Naive thymus-derived CD4-positive, alpha-beta T cell (primary cell): ENCODE measurements around the gene ITPR1. TPM values are rescaled to one million over a fixed set of nuclear protein-coding genes. Genes with fewer than 3 reads are reported as not detected.

Source experiments
- ATAC-seq: fragments of 150-1000 bp; cut with Tn5 transposase; 2 replicates; pipeline ENCODE4 v1.10.0; 2021; ENCODE audit warnings: mild to moderate bottlenecking, moderate library complexity
- CTCF ChIA-PET: fragments of 350-600 bp; sonication (Branson Sonifier 250); formaldehyde crosslinking; loops from one replicate; lab custom pipeline; 2021; ENCODE audit warnings: antibody characterized with exemption; lab: Charles Lee
- POLR2A ChIA-PET: fragments of 350-600 bp; sonication (Branson Sonifier 250); formaldehyde crosslinking; loops from one replicate; lab custom pipeline; 2021; ENCODE audit warnings: antibody characterized with exemption, inconsistent platforms; lab: Charles Lee
- DNase-seq, 9 donors: peaks; one replicate each; pipeline versions ENCODE4 v3.0.0 to v3.0.0-alpha.2; 2020 to 2022; ENCODE audit warnings: mixed read lengths in 1 of 9
- H3K27ac ChIP-seq: one replicate; pipeline ENCODE4 v1.7.0; 2013; ENCODE audit warnings: mild to moderate bottlenecking, low read depth, low read length, moderate library complexity
- H3K27me3 ChIP-seq, 2 donors: one replicate each; pipeline ENCODE4 v1.7.0; 2013; ENCODE audit warnings: low read length in 2 of 2, mild to moderate bottlenecking in 2 of 2, moderate library complexity in 2 of 2; ENCODE audit not compliant: control insufficient read depth in 2 of 2, insufficient read depth in 2 of 2
- H3K36me3 ChIP-seq, 3 experiments: 1 replicate in 2 of 3; 2 replicates in 1 of 3; pipeline ENCODE4 v1.7.0; 2013; ENCODE audit warnings: low read length in 3 of 3, mild to moderate bottlenecking in 3 of 3, moderate library complexity in 1 of 3; ENCODE audit not compliant: insufficient read depth in 3 of 3, control insufficient read depth in 2 of 3
- H3K4me1 ChIP-seq, 2 donors: one replicate each; pipeline ENCODE4 v1.7.0; 2013; ENCODE audit warnings: low read length in 2 of 2, mild to moderate bottlenecking in 2 of 2, moderate library complexity in 1 of 2; ENCODE audit not compliant: control insufficient read depth in 2 of 2, insufficient read depth in 2 of 2
- H3K4me3 ChIP-seq: 2 replicates; pipeline ENCODE4 v1.7.0; 2013; ENCODE audit warnings: mild to moderate bottlenecking, low read length
- H3K9me3 ChIP-seq, 3 experiments: 1 replicate in 2 of 3; 2 replicates in 1 of 3; pipeline ENCODE4 v1.7.0; 2013; ENCODE audit warnings: low read length in 3 of 3; ENCODE audit not compliant: control insufficient read depth in 2 of 3
- H3K27ac Mint-ChIP-seq, 9 donors: one replicate each; pipeline ENCODE4 v1.8.0; 2020 to 2022; ENCODE audit warnings: mixed read lengths in 9 of 9, mild to moderate bottlenecking in 8 of 9, moderate library complexity in 5 of 9, inconsistent platforms in 2 of 9
- H3K27me3 Mint-ChIP-seq, 5 donors: one replicate each; pipeline ENCODE4 v1.8.0; 2021 to 2022; ENCODE audit warnings: mixed read lengths in 5 of 5, mild to moderate bottlenecking in 1 of 5
- H3K36me3 Mint-ChIP-seq, 5 donors: one replicate each; pipeline ENCODE4 v1.8.0; 2020 to 2022; ENCODE audit warnings: mixed read lengths in 5 of 5, mild to moderate bottlenecking in 3 of 5, inconsistent platforms in 1 of 5
- H3K4me1 Mint-ChIP-seq, 7 donors: one replicate each; pipeline ENCODE4 v1.8.0; 2020 to 2022; ENCODE audit warnings: mixed read lengths in 7 of 7, mild to moderate bottlenecking in 3 of 7, inconsistent platforms in 1 of 7
- H3K4me3 Mint-ChIP-seq, 10 donors: one replicate each; pipeline ENCODE4 v1.8.0; 2020 to 2022; ENCODE audit warnings: mild to moderate bottlenecking in 10 of 10, mixed read lengths in 10 of 10, moderate library complexity in 6 of 10, inconsistent platforms in 2 of 10
- H3K9me3 Mint-ChIP-seq, 11 donors: one replicate each; pipeline ENCODE4 v1.8.0; 2020 to 2022; ENCODE audit warnings: mixed read lengths in 11 of 11, mild to moderate bottlenecking in 4 of 11, inconsistent platforms in 1 of 11, moderate library complexity in 1 of 11
- intact Hi-C, 2 donors: fragments of 100-400 bp; cut with micrococcal nuclease; formaldehyde crosslinking; loops; one replicate each; pipeline ENCODE4 v1.15.1; 2023
- polyA plus RNA-seq, 2 donors: library from polyadenylated mRNA; unstranded; fragments of 300-500 nt; fragmentation: Illumina TruSeq; gene quantifications; one replicate each; pipeline ENCODE4 v1.2.3, GENCODE V29; 2021
- total RNA-seq, 6 experiments: library from RNA in 5 of 6; stranded (reverse) in 5 of 6; gene quantifications; 1 replicate in 5 of 6; 2 replicates in 1 of 6; pipeline ENCODE4 v1.2.3 and lab custom pipeline; 2021 to 2026

ITPR1 gene
- total and polyA plus RNA-seq, 7 experiments from 2014 or later, result 15.1 to 118 (median 83.8) TPM

GRCh38 chr3:4756057-4756775 lies 263.1 kb downstream of the ITPR1 start:
- Mint-ChIP-seq H3K4me3 (peak overlapping the region in 2 of 10 donors; percentile 24 to 56), H3K27me3 (no peaks in the 10 kb centered on the region), H3K27ac (peak overlapping the region in 3 of 9 donors; percentile 44 to 81 (median 70)), H3K36me3 (peaks cover 6 to 78% (median 44%) of the 10 kb centered on the region in 5 donors), H3K4me1 (peaks cover 0 to 72% (median 14%) of the 10 kb centered on the region in 7 donors), H3K9me3 (peaks cover 0 to 5% (median 0%) of the 10 kb centered on the region in 11 donors)
- peaks cover 0 to 28% (median 4%) of the 10 kb centered on the region in 3 experiments for H3K36me3 ChIP-seq
- no peaks in the 10 kb centered on the region for H3K27me3 ChIP-seq
- no peak for ATAC-seq
- ChIA-PET POLR2A (interaction anchor here (0.7 kb wide), 1 partner anchor 54 kb away, joined by 3 read pairs; no protein-coding TSS in a partner anchor), CTCF (interaction anchor here (1.1 kb wide), 1 partner anchor 45 kb away, joined by 3 read pairs; no protein-coding TSS in a partner anchor)
- intact Hi-C loops, result no loop called here
- no peaks in the 10 kb centered on the region for H3K4me1 ChIP-seq
- H3K4me3 ChIP-seq, result no peak overlapping the region
- no peak overlapping the region for H3K27ac ChIP-seq
- no peak for DNase-seq
- H3K9me3 ChIP-seq, result no peaks in the 10 kb centered on the region

DNA sequence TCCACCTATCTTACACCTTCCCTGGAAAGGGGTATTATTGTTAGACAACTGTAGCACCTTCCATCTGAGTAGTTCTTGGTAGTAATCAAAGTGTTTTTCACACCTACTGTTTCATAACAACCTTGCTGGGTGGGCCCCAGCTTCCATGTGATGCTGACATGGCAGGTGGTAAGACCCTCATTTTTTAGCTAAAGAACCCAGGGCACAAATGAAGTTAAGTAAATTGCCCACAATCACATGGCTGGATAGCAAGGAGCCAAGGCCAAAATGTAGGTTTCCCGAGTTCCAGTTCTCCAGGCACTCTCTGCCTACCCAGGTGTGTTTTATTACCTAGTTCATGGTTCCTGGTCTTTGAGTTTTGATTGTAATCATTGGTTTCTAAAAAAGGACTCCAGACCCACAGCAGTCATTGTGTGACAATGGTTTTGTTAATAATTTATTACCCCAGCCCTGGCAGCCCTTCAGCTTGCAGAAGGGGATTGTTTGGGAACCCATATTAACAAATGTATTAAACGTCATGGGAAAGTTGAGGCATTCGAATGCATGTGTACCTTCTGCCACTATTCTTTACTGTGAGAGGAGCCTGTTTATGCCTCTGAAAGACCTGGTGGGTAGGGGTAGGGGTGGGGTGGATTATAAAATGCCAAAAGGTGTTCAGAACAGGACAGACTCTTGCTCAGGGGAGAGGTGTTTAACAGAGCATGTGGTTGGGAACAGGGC lies 263.9 kb downstream of the ITPR1 start:
- intact Hi-C loops, result no loop called here
- H3K4me3 Mint-ChIP-seq, result no peak overlapping the region
- H3K4me1 Mint-ChIP-seq, result peaks cover 0 to 70% (median 14%) of the 10 kb centered on the region in 7 donors
- Histone ChIP-seq H3K27me3 (no peaks in the 10 kb centered on the region), H3K9me3 (no peaks in the 10 kb centered on the region), H3K27ac (no peak overlapping the region), H3K4me3 (no peak overlapping the region), H3K36me3 (peaks cover 0 to 36% (median 4%) of the 10 kb centered on the region in 3 experiments), H3K4me1 (no peaks in the 10 kb centered on the region)
- H3K27ac Mint-ChIP-seq, result no peak overlapping the region
- ChIA-PET POLR2A (no interaction called here), CTCF (no interaction called here)
- peaks cover 0 to 6% (median 0%) of the 10 kb centered on the region in 11 donors for H3K9me3 Mint-ChIP-seq
- peaks cover 14 to 85% (median 52%) of the 10 kb centered on the region in 5 donors for H3K36me3 Mint-ChIP-seq
- no peaks in the 10 kb centered on the region for H3K27me3 Mint-ChIP-seq
- ATAC-seq (no peak), DNase-seq (no peak)

- H3K4me1 Mint-ChIP-seq, result peaks cover 0 to 71% (median 14%) of the 10 kb centered on the region in 7 donors
- intact Hi-C loops, result no loop called here
- no peaks in the 10 kb centered on the region for H3K9me3 ChIP-seq
Measured at GRCh38 chr3:4757575-4758248, 264.6 kb downstream of the ITPR1 start.

DNA sequence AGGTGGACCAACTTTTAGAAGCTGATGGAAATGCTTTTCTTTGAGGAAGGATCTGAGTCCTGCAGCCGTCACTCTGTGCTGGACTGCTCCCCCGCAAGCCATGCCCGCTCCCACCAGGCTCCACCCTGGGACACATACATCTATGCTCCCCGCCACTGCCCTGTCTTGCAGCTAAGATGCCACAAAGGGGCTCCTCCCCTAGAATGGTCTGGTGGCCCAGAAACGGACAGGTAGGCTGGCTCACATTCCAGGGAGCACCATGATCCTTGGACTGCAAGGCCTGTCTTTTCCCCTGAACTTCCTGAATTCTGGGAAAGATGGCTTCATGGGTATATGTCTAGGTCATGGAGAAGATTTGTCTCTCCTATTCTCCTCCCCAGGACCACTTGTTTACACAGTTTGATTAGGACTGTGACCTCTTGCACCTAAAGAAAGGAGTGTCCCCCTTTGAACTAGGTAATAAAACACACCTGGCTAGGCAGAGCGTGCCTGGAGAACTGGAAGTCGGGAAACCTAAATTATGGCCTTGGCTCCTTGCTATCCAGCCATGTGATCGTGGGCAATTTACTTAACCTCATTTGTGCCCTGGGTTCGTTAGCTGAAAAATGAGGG lies 265.2 kb downstream of the ITPR1 start:
- H3K4me1 Mint-ChIP-seq, result peaks cover 0 to 66% (median 14%) of the 10 kb centered on the region in 7 donors

More at GRCh38 chr3:4757575-4758248, 264.6 kb downstream of the ITPR1 start:
- ChIA-PET CTCF (no interaction called here), POLR2A (no interaction called here)
- H3K36me3 ChIP-seq, result peaks cover 0 to 43% (median 4%) of the 10 kb centered on the region in 3 experiments
- H3K27ac ChIP-seq, result no peak overlapping the region
- H3K27me3 ChIP-seq, result no peaks in the 10 kb centered on the region
- Mint-ChIP-seq H3K9me3 (peaks cover 0 to 8% (median 0%) of the 10 kb centered on the region in 11 donors), H3K27me3 (no peaks in the 10 kb centered on the region), H3K4me3 (no peak overlapping the region), H3K36me3 (peaks cover 14 to 90% (median 57%) of the 10 kb centered on the region in 5 donors), H3K27ac (no peak overlapping the region)
- H3K4me1 ChIP-seq, result no peaks in the 10 kb centered on the region
- DNase-seq (no peak), ATAC-seq (no peak)
- no peak overlapping the region for H3K4me3 ChIP-seq

DNA sequence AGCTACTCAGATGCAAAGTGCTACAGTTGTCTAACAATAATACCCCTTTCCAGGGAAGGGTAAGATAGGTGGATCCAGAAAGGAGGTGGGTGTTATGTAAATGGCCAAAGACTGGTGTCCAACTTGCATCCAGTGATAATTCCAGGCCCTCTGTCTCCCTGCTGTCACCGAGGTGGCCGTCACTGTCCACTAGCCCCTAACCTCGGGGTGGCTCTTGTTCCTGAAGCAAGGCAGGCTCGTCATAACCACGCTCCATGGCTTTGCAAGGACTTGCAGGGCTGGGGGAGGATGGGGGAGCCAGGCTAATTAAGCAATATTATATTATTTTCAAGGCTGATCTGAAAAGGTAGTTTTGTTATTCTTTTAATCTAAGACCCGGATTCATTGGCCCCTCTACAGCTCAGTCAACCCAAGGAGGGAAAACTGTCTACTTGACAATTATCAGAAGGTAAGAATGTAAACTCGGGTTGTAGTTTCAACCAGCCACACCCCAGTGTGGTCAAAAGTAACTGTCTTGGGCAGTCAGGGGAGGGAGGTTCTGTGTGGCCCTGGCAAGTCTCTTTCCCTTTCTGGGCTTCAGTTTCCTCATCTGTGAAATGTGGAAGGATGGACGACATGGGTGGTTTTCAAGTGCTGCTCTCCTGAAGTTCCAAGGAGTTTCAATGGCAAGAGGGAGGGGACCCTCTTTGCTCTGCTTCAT lies 266.0 kb downstream of the ITPR1 start:
- intact Hi-C loops, result no loop called here
- Mint-ChIP-seq H3K4me3 (peak overlapping the region in 1 of 10 donors; percentile 49), H3K9me3 (peaks cover 0 to 12% (median 0%) of the 10 kb centered on the region in 11 donors)

More for the DNA sequence above, 265.2 kb downstream of the ITPR1 start:
- Mint-ChIP-seq H3K9me3 (peaks cover 0 to 10% (median 0%) of the 10 kb centered on the region in 11 donors), H3K4me3 (no peak overlapping the region), H3K27ac (peak overlapping the region in 1 of 9 donors; percentile 28), H3K27me3 (no peaks in the 10 kb centered on the region), H3K36me3 (peaks cover 11 to 90% (median 60%) of the 10 kb centered on the region in 5 donors)
- Histone ChIP-seq H3K27ac (no peak overlapping the region), H3K27me3 (no peaks in the 10 kb centered on the region), H3K36me3 (peaks cover 0 to 43% (median 4%) of the 10 kb centered on the region in 3 experiments), H3K4me3 (no peak overlapping the region), H3K4me1 (no peaks in the 10 kb centered on the region), H3K9me3 (no peaks in the 10 kb centered on the region)
- intact Hi-C loops, result no loop called here
- ATAC-seq (no peak), DNase-seq (no peak)
- ChIA-PET POLR2A (no interaction called here), CTCF (no interaction called here)

More for the DNA sequence above, 266.0 kb downstream of the ITPR1 start:
- Mint-ChIP-seq H3K4me1 (peaks cover 0 to 58% (median 14%) of the 10 kb centered on the region in 7 donors), H3K27me3 (no peaks in the 10 kb centered on the region), H3K36me3 (peaks cover 12 to 90% (median 64%) of the 10 kb centered on the region in 5 donors), H3K27ac (no peak overlapping the region)
- Histone ChIP-seq H3K27ac (no peak overlapping the region), H3K4me3 (no peak overlapping the region), H3K27me3 (no peaks in the 10 kb centered on the region), H3K4me1 (no peaks in the 10 kb centered on the region), H3K9me3 (no peaks in the 10 kb centered on the region), H3K36me3 (peaks cover 0 to 35% (median 4%) of the 10 kb centered on the region in 3 experiments)
- DNase-seq (no peak), ATAC-seq (no peak)
- ChIA-PET CTCF (no interaction called here), POLR2A (no interaction called here)
